A549 treated with DMSO at 1 μM for 4 hours (cell line): ENCODE measurements around the gene SPATA24. TPM values are rescaled to one million over a fixed set of nuclear protein-coding genes. Genes with fewer than 3 reads are reported as not detected.

Experiments
- total RNA-seq: library from RNA; stranded (reverse); fragments of 200-300 nt; extraction: Qiagen RNA extraction; gene quantifications from 5 replicates; pipeline ENCODE4 v1.2.3, GENCODE V29; 2022; ENCODE audit warnings: low read depth

The SPATA24 gene
- 4.4 to 6.3 TPM (median 5.4 TPM) in 5 replicates for total RNA-seq

DNA sequence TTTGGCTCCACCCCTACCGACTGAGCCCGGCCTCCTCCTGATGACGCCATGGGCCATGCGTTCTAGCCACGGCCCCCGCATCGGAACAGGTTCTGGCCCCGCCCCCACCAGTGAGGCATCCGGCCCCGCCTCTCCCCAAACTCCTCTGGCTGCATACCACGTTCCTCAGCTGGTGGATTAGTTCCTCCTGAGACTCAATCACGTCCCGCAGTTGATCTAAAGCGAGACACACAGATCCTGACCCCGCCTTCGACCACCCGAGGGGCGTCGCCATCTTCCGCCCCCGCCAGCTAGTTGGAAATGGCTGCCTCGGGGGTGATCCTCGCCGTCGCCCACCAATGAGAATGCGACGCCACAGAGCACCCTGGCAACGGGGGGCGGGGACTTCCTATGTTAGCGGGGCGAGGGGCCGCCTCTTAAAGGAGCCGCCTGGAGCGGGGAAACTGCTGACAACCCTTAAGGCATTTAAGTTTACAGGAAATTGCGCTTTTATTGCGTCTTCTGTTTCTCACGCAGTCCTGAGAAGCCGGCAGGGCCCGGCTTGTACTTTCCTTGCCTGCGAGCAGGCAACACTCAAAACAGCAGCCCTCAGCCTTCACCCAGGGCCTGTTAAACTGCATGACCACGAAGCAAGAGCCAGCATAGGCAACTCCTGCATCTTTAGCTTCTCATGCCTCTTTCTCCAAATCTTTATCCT lies at the start of gene SPATA24:
Gene SPATA24 (minus strand): TSS at position 303 of the 697 bp plus-strand sequence. CDS start 29 bp downstream, at position 274.

DNA sequence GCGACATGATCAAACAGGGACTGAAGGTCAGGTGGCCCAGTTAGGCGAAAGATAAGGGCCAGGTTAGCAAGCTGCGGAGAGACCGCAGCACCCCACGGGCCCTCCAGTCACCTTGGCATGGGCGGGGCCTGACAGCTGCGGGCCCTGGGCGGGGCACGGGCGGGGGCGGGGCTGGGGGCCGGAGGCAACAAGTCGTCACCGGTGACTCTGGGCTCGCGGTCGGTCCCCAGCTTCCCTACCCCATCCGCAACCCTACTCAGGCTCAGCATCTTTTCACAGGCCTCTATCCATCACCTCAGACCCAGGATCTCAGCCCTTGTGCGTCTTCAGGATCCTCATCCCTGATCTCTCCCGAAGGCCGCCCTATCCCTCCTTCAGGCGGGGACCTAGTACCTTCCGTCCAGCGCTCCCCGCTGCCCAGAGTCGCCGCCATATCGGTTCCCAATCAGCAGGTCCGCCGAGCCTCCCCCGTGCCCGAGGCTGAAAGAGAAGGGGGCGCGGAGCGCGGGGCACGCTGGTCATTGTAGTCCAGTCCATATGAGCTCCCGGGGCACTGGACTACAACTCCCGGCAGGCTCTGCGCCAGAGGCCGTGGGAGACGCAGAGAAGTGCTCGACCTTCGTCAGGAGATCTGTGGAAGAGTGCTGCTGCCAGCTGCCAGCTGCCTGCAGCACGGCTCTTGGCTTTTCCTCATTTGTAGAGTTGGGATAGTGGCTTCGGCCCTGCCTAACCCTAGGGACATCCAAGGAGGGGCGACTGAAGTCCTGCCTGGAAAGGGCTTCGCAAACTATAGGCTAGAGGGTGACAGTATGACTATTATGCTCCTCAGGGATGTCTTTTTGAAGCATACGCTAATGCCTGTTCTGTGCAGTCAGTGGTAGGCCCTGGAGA lies 35.4 kb upstream of the SPATA24 start, which contains the start of gene DNAJC18:
Gene DNAJC18 (minus strand): TSS at position 513 of the 891 bp plus-strand sequence. CDS start 80 bp downstream, at position 433.

DNA sequence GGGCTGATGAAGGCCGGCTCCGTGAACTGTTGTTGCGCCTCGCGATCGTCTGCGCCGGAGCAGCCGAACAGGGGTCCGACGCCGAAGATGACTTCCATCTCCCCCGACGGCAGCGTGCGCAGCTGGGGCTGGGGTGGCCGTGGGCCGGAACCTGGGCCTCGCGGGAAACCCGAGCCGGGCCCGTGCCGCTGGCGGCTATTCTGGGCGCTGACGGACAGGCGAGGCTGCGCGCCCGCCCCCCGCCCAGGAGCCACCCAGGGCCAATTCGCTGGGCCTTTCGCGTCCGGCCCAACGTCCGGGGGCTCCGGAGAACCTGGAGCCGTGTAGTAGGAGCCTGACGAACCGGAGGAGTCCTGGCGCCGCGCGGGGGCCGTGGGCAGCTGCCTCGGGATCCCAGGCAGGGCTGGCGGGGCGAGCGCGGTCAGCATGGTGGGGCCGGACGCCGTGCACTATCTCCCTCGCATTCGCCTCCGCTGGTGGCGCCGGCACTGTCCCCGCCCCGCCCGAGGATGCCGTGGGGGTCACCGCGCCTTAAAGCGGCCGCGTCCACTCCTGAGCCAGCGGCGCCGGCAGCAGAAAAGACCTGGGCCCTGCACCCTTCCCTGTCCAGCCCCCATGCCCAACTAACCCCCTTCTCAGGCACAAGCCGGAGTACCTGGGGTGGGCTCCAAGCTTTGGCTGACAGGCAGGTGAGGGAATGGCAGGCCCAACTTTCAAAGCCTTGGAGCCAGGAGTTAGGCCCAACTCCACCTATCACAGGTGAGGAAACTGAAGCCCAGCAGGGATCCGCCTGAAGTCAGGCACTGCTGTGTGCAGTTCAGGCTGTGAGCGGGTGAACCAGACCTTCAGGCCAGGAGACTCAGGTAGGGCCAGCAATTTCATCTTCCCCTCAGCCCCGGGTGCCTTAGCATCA lies 9.0 kb downstream of the SPATA24 start, which contains the start of gene PROB1:
Gene PROB1 (minus strand): TSS at position 451 of the 913 bp plus-strand sequence. CDS start 23 bp downstream, at position 428.

DNA sequence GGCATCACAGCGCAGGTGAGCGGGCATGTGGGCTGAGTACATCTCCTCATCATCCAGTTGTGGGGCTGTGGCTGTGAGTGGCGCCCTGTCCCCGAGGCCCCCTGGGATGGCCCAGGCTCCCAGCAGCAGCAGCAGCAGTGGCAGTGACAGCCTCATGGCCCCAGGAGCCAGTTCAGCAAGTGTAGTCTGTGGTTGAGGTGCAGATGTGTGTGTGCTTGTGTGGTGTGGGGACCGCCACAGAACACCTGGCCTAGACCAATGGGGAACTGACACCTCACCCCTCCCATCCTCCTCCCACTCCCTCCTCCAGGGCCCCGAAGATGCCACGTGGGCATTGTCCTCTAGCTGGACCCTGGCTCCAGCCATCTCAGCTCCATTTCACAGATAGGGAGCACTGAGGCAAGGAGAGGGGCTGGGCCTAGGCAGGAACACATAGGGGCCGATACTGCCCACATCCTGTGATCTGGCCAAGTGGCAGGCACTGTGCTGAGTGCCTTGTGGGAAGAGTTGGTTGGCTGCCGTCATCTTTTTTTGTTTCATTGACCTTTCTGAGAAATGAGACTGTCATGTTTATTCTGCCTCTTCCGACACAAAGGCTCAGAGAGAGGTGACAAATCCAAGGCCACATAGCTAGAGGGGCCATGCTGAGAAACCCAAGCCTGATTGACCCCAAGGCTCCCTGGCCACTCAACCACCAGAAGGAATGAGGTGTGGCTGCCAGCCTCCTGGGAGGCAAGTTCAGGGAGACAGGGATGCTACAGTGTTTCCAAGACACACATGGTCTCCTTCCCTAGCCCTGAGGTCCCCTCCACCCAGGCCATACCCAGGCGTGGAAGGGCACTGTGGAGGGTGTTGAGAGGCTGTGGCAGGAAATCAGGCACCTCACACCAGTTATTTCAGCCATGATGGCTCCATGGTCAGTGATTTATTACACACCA lies 13.9 kb downstream of the SPATA24 start, which contains the start of gene MZB1:
Gene MZB1 (minus strand): TSS at position 213 of the 938 bp plus-strand sequence. CDS start 57 bp downstream, at position 156.

DNA sequence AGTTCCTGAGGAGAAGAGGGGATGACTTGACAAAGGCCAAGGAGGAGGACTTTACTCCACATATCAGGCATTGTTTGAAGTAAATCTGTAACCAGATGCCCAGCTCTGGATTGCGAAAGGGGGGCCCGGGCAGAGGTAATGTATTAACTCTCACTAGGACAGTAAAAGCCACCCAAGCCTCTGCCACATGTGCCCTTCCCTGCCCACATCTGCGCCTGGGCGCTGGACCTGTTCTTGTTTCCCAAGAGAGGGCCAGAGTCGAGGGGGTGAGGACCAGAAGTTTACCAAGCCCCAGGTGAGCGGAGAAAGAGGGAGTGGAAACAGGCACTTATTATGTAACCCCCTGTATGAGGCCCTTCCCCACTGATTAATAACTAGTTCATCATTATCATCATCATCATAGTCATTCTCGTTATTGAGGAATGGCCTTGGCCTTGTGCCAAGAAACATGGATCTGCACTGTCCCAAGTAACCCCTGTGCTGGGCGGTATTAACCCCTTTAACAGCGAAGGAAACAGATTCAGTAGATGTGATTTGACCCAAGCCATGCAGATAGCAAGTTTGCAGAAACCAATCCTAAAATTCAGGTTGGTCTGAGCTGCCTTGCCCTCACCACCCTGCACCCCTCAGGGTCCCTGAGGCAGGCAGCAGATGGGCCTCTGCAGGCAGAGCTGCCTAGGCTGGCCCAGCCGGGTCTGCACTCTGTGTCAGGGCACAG lies 20.5 kb downstream of the SPATA24 start, which contains the start of gene SLC23A1:
Gene SLC23A1 (minus strand): TSS at position 23 of the 718 bp plus-strand sequence. CDS start 44 bp downstream, outside the sequence.

Other genes with a start within 250 kb of the SPATA24 start
- gene SIL1, start 205.7 kb downstream of the SPATA24 start, total RNA-seq, result 24.4 to 26.5 TPM (median 25.7 TPM) in 5 replicates
- 166 to 234 TPM (median 206 TPM) in 5 replicates for gene MATR3, start 110.3 kb downstream of the SPATA24 start, total RNA-seq
- gene PAIP2, start 62.2 kb downstream of the SPATA24 start, total RNA-seq, result 81.3 to 101 TPM (median 94.1 TPM) in 5 replicates
- gene SLC23A1, start 20.8 kb downstream of the SPATA24 start, total RNA-seq, result 1.0 to 1.5 TPM (median 1.1 TPM) in 5 replicates
- 0.14 TPM in 2 of 5 replicates, not detected in the others for gene MZB1, start 14.2 kb downstream of the SPATA24 start, total RNA-seq
- gene PROB1, start 9.0 kb downstream of the SPATA24 start, total RNA-seq, result 0.28 to 0.37 TPM (median 0.33 TPM) in 5 replicates
- 5.6 to 10.6 TPM (median 7.2 TPM) in 5 replicates for gene DNAJC18, start 35.4 kb upstream of the SPATA24 start, total RNA-seq
- not detected in 5 replicates for gene ECSCR, start 58.7 kb upstream of the SPATA24 start, total RNA-seq
- not detected in 5 replicates for gene SMIM33, start 66.9 kb upstream of the SPATA24 start, total RNA-seq
- 0.73 to 1.3 TPM (median 1.00 TPM) in 5 replicates for gene STING1, start 78.7 kb upstream of the SPATA24 start, total RNA-seq
- gene UBE2D2, start 157.2 kb upstream of the SPATA24 start, total RNA-seq, result 118 to 176 TPM (median 164 TPM) in 5 replicates
- gene CXXC5, start 244.3 kb upstream of the SPATA24 start, total RNA-seq, result 20.6 to 27.2 TPM (median 24.8 TPM) in 5 replicates